CD8-positive, alpha-beta memory T cell (primary cell): Measurements from ENCODE around the gene SNAP91. TPM values are rescaled to one million over a fixed set of nuclear protein-coding genes. Genes with fewer than 3 reads are reported as not detected.
A peak's percentile ranks its signal among the peaks of the same experiment; 100 is the strongest.
"Not testable (repeated sequence)": the region's sequence is repeated elsewhere in the genome, so short reads cannot be mapped to it uniquely, and the experiment has no call there.

ENCODE experiments used
- CTCF ChIA-PET: fragments of 350-600 bp; sonication (Branson Sonifier 250); formaldehyde crosslinking; loops from one replicate; lab custom pipeline; 2021; ENCODE audit warnings: antibody characterized with exemption; lab: Charles Lee
- POLR2A ChIA-PET: fragments of 350-600 bp; sonication (Branson Sonifier 250); formaldehyde crosslinking; loops from one replicate; lab custom pipeline; 2021; ENCODE audit warnings: antibody characterized with exemption; lab: Charles Lee
- DNase-seq, 5 donors: peaks; one replicate each; pipeline versions ENCODE4 v3.0.0 to v3.0.0-alpha.2; 2020 to 2022; ENCODE audit warnings: mixed read lengths in 1 of 5
- H3K27ac ChIP-seq: one replicate; pipeline ENCODE4 v1.7.0; 2013; ENCODE audit warnings: low read depth, mild to moderate bottlenecking, low read length, moderate library complexity
- H3K27me3 ChIP-seq: 2 replicates; pipeline ENCODE4 v1.7.0; 2013; ENCODE audit warnings: low read length, mild to moderate bottlenecking; ENCODE audit not compliant: insufficient read depth, poor library complexity, severe bottlenecking
- H3K36me3 ChIP-seq: 2 replicates; pipeline ENCODE4 v1.7.0; 2013; ENCODE audit warnings: mild to moderate bottlenecking, low read length, moderate library complexity; ENCODE audit not compliant: insufficient read depth
- H3K4me1 ChIP-seq: 2 replicates; pipeline ENCODE4 v1.7.0; 2013; ENCODE audit warnings: mild to moderate bottlenecking, low read length, moderate library complexity; ENCODE audit not compliant: insufficient read depth
- H3K4me3 ChIP-seq: 2 replicates; pipeline ENCODE4 v1.7.0; 2013; ENCODE audit warnings: mild to moderate bottlenecking, low read length
- H3K9me3 ChIP-seq: 2 replicates; pipeline ENCODE4 v1.7.0; 2013; ENCODE audit warnings: mild to moderate bottlenecking, low read length
- H3K27ac Mint-ChIP-seq, 8 donors: one replicate each; pipeline ENCODE4 v1.8.0; 2020 to 2021; ENCODE audit warnings: mixed read lengths in 8 of 8, mild to moderate bottlenecking in 6 of 8, inconsistent platforms in 3 of 8, moderate library complexity in 3 of 8
- H3K27me3 Mint-ChIP-seq, 2 donors: one replicate each; pipeline ENCODE4 v1.8.0; 2020 to 2021; ENCODE audit warnings: mixed read lengths in 2 of 2, mild to moderate bottlenecking in 1 of 2, moderate library complexity in 1 of 2
- H3K36me3 Mint-ChIP-seq, 3 donors: one replicate each; pipeline ENCODE4 v1.8.0; 2020 to 2021; ENCODE audit warnings: mixed read lengths in 3 of 3, inconsistent platforms in 1 of 3, mild to moderate bottlenecking in 1 of 3
- H3K4me1 Mint-ChIP-seq, 3 donors: one replicate each; pipeline ENCODE4 v1.8.0; 2020 to 2021; ENCODE audit warnings: mixed read lengths in 3 of 3, inconsistent platforms in 1 of 3, mild to moderate bottlenecking in 1 of 3
- H3K4me3 Mint-ChIP-seq, 7 donors: one replicate each; pipeline ENCODE4 v1.8.0; 2020 to 2021; ENCODE audit warnings: mixed read lengths in 7 of 7, mild to moderate bottlenecking in 6 of 7, moderate library complexity in 4 of 7, inconsistent platforms in 2 of 7
- H3K9me3 Mint-ChIP-seq, 5 donors: one replicate each; pipeline ENCODE4 v1.8.0; 2020 to 2022; ENCODE audit warnings: mixed read lengths in 5 of 5, mild to moderate bottlenecking in 3 of 5, moderate library complexity in 2 of 5, inconsistent platforms in 1 of 5
- polyA plus RNA-seq: library from polyadenylated mRNA; unstranded; fragments of 300-500 nt; fragmentation: Illumina TruSeq; gene quantifications from one replicate; pipeline ENCODE4 v1.2.3, GENCODE V29; 2021
- total RNA-seq, 2 experiments: library from RNA; stranded (reverse); gene quantifications; one replicate each; pipeline ENCODE4 v1.2.3, GENCODE V29; 2021

Gene SNAP91
- total and polyA plus RNA-seq, 3 experiments from 2014 or later, result not detected

- Mint-ChIP-seq H3K9me3 (peaks cover 0 to 4% (median 3%) of the 10 kb centered on the region in 5 donors), H3K27ac (no peak overlapping the region), H3K27me3 (peaks cover 0 to 3% of the 10 kb centered on the region in 2 donors), H3K4me1 (peaks cover 0 to 4% (median 0%) of the 10 kb centered on the region in 3 donors), H3K4me3 (no peak overlapping the region), H3K36me3 (peaks cover 0 to 3% (median 0%) of the 10 kb centered on the region in 3 donors)
- H3K36me3 ChIP-seq, result no peaks in the 10 kb centered on the region
- no peaks in the 10 kb centered on the region for H3K27me3 ChIP-seq
- no peak for DNase-seq
- ChIA-PET CTCF (no interaction called here), POLR2A (no interaction called here)
- no peaks in the 10 kb centered on the region for H3K4me1 ChIP-seq
- no peak overlapping the region for H3K4me3 ChIP-seq
- H3K9me3 ChIP-seq, result no peaks in the 10 kb centered on the region
- no peak overlapping the region for H3K27ac ChIP-seq
Observed at GRCh38 chr6:83574783-83575182, 134.1 kb downstream of the SNAP91 start.

- H3K27me3 ChIP-seq, H3K4me3 ChIP-seq, POLR2A ChIA-PET, H3K36me3 ChIP-seq, H3K27me3 Mint-ChIP-seq, H3K4me1 ChIP-seq, H3K4me3 Mint-ChIP-seq, H3K4me1 Mint-ChIP-seq, H3K27ac Mint-ChIP-seq, H3K9me3 ChIP-seq, DNase-seq, CTCF ChIA-PET, H3K36me3 Mint-ChIP-seq, H3K9me3 Mint-ChIP-seq, H3K27ac ChIP-seq: not testable (repeated sequence)
Observed at GRCh38 chr6:83571663-83572185, 137.2 kb downstream of the SNAP91 start.

GRCh38 chr6:83558975-83559374 is 149.9 kb downstream of the SNAP91 start:
- CTCF ChIA-PET, result no interaction called here
- Histone ChIP-seq H3K4me3 (no peak overlapping the region), H3K27me3 (no peaks in the 10 kb centered on the region), H3K4me1 (no peaks in the 10 kb centered on the region), H3K9me3 (no peaks in the 10 kb centered on the region), H3K27ac (no peak overlapping the region), H3K36me3 (no peaks in the 10 kb centered on the region)
- no peak for DNase-seq
- no peak overlapping the region for H3K27ac Mint-ChIP-seq
- H3K9me3 Mint-ChIP-seq, result peaks cover 0 to 10% (median 2%) of the 10 kb centered on the region in 5 donors
- no peak overlapping the region for H3K4me3 Mint-ChIP-seq
- H3K36me3 Mint-ChIP-seq, result peaks cover 0 to 6% (median 4%) of the 10 kb centered on the region in 3 donors
- no peaks in the 10 kb centered on the region for H3K4me1 Mint-ChIP-seq
- POLR2A ChIA-PET, result no interaction called here
- peaks cover 0 to 6% of the 10 kb centered on the region in 2 donors for H3K27me3 Mint-ChIP-seq

- Histone ChIP-seq H3K27me3 (no peaks in the 10 kb centered on the region), H3K4me1 (no peaks in the 10 kb centered on the region), H3K27ac (no peak overlapping the region), H3K9me3 (no peaks in the 10 kb centered on the region), H3K4me3 (no peak overlapping the region), H3K36me3 (no peaks in the 10 kb centered on the region)
- Mint-ChIP-seq H3K9me3 (no peaks in the 10 kb centered on the region), H3K27ac (no peak overlapping the region), H3K36me3 (no peaks in the 10 kb centered on the region), H3K4me1 (no peaks in the 10 kb centered on the region), H3K4me3 (no peak overlapping the region), H3K27me3 (peaks cover 0 to 8% of the 10 kb centered on the region in 2 donors)
- no peak for DNase-seq
- ChIA-PET CTCF (no interaction called here), POLR2A (no interaction called here)
Observed at GRCh38 chr6:83556871-83557270, 152.0 kb downstream of the SNAP91 start.

- H3K36me3 ChIP-seq, H3K27me3 ChIP-seq, H3K4me1 ChIP-seq, H3K4me3 Mint-ChIP-seq, H3K27me3 Mint-ChIP-seq, H3K27ac ChIP-seq, POLR2A ChIA-PET, DNase-seq, CTCF ChIA-PET, H3K4me1 Mint-ChIP-seq, H3K4me3 ChIP-seq, H3K9me3 ChIP-seq, H3K27ac Mint-ChIP-seq: not testable (repeated sequence)
- H3K36me3 Mint-ChIP-seq, result peaks cover 0 to 16% (median 5%) of the 10 kb centered on the region in 3 donors
- peaks cover 2 to 15% (median 9%) of the 10 kb centered on the region in 5 donors for H3K9me3 Mint-ChIP-seq
Observed at GRCh38 chr6:83551748-83552147, 157.2 kb downstream of the SNAP91 start.

- H3K4me3 Mint-ChIP-seq, H3K9me3 ChIP-seq, H3K36me3 ChIP-seq, H3K4me1 Mint-ChIP-seq, H3K4me3 ChIP-seq, CTCF ChIA-PET, H3K27me3 ChIP-seq, DNase-seq, POLR2A ChIA-PET, H3K27ac ChIP-seq, H3K27me3 Mint-ChIP-seq, H3K4me1 ChIP-seq: not testable (repeated sequence)
- peaks cover 2 to 17% (median 9%) of the 10 kb centered on the region in 5 donors for H3K9me3 Mint-ChIP-seq
- H3K27ac Mint-ChIP-seq, result peak overlapping the region in 1 of 8 donors; percentile 2
- H3K36me3 Mint-ChIP-seq, result peaks cover 0 to 16% (median 5%) of the 10 kb centered on the region in 3 donors
Observed at GRCh38 chr6:83550482-83550881, 158.4 kb downstream of the SNAP91 start.

GRCh38 chr6:83546636-83547035 is 162.3 kb downstream of the SNAP91 start:
- Mint-ChIP-seq H3K27ac (peak overlapping the region in 5 of 8 donors; percentile 23 to 76 (median 63)), H3K27me3 (peaks cover 7 to 8% of the 10 kb centered on the region in 2 donors), H3K4me1 (peaks cover 0 to 9% (median 8%) of the 10 kb centered on the region in 3 donors), H3K9me3 (peaks cover 2 to 21% (median 8%) of the 10 kb centered on the region in 5 donors), H3K36me3 (peaks cover 0 to 16% (median 5%) of the 10 kb centered on the region in 3 donors), H3K4me3 (peak overlapping the region in 5 of 7 donors; percentile 27 to 59 (median 43))
- peak in 1 of 5 donors; percentile 7 for DNase-seq
- H3K9me3 ChIP-seq, result no peaks in the 10 kb centered on the region
- H3K27ac ChIP-seq, result no peak overlapping the region
- ChIA-PET CTCF (no interaction called here), POLR2A (no interaction called here)
- no peak overlapping the region for H3K4me3 ChIP-seq
- H3K4me1 ChIP-seq, result no peaks in the 10 kb centered on the region
- H3K36me3 ChIP-seq, result no peaks in the 10 kb centered on the region
- H3K27me3 ChIP-seq, result no peaks in the 10 kb centered on the region

- Histone ChIP-seq H3K4me3 (no peak overlapping the region), H3K4me1 (no peaks in the 10 kb centered on the region), H3K36me3 (no peaks in the 10 kb centered on the region), H3K27ac (no peak overlapping the region), H3K27me3 (no peaks in the 10 kb centered on the region), H3K9me3 (no peaks in the 10 kb centered on the region)
- Mint-ChIP-seq H3K9me3 (peaks cover 0 to 5% (median 0%) of the 10 kb centered on the region in 5 donors), H3K4me1 (peaks cover 0 to 4% (median 0%) of the 10 kb centered on the region in 3 donors), H3K27ac (no peak overlapping the region), H3K36me3 (no peaks in the 10 kb centered on the region), H3K4me3 (no peak overlapping the region), H3K27me3 (peaks cover 4 to 5% of the 10 kb centered on the region in 2 donors)
- POLR2A ChIA-PET, result no interaction called here
- no peak for DNase-seq
- CTCF ChIA-PET, result no interaction called here
Observed at GRCh38 chr6:83539678-83540077, 169.2 kb downstream of the SNAP91 start.
